Neuronal stem cell (in vitro differentiated cells): ENCODE results near the gene PAF1.

ENCODE experiments used
- DNase-seq: peaks from one replicate; pipeline ENCODE4 v3.0.0-alpha.2; 2013; ENCODE audit warnings: low spot score
- H2AFZ ChIP-seq: one replicate; pipeline ENCODE4 v1.6.1; 2013; ENCODE audit warnings: mild to moderate bottlenecking, low read length, inconsistent platforms
- H2AK5ac ChIP-seq: 2 replicates; pipeline ENCODE4 v1.6.1; 2013; ENCODE audit warnings: low read depth, mild to moderate bottlenecking, inconsistent platforms, low read length, moderate library complexity, mixed read lengths
- H2BK120ac ChIP-seq: 2 replicates; pipeline ENCODE4 v1.6.1; 2013; ENCODE audit warnings: low read depth, mild to moderate bottlenecking, inconsistent platforms, low read length, moderate library complexity, mixed read lengths
- H2BK12ac ChIP-seq: one replicate; pipeline ENCODE4 v1.6.1; 2013; ENCODE audit warnings: low read length, inconsistent platforms
- H2BK15ac ChIP-seq: 2 replicates; pipeline ENCODE4 v1.6.1; 2013; ENCODE audit warnings: mild to moderate bottlenecking, low read length, inconsistent platforms, mixed read lengths
- H2BK5ac ChIP-seq: one replicate; pipeline ENCODE4 v1.6.1; 2013; ENCODE audit warnings: inconsistent platforms, mild to moderate bottlenecking, low read length, moderate library complexity
- H3K14ac ChIP-seq: one replicate; pipeline ENCODE4 v1.6.1; 2013; ENCODE audit warnings: low read length, inconsistent platforms
- H3K18ac ChIP-seq: 2 replicates; pipeline ENCODE4 v1.6.1; 2013; ENCODE audit warnings: low read length, inconsistent platforms
- H3K23ac ChIP-seq: 2 replicates; pipeline ENCODE4 v1.6.1; 2013; ENCODE audit warnings: low read depth, mild to moderate bottlenecking, mixed read lengths, low read length, inconsistent platforms; ENCODE audit not compliant: poor library complexity
- H3K27ac ChIP-seq: replicated peaks from 3 replicates; pipeline ENCODE4 v1.5.1; 2013; ENCODE audit warnings: low read length, inconsistent platforms
- H3K27me3 ChIP-seq, 3 experiments: 2 replicates each; pipeline ENCODE4 v1.6.1; 2013; ENCODE audit warnings: low read length in 3 of 3, mild to moderate bottlenecking in 2 of 3, inconsistent platforms in 1 of 3, low read depth in 1 of 3, mixed read lengths in 1 of 3, moderate library complexity in 1 of 3; ENCODE audit not compliant: control insufficient read depth in 3 of 3, insufficient read depth in 3 of 3
- H3K36me3 ChIP-seq, 2 donors: replicated peaks in 1 of 2; 2 replicates each; pipeline ENCODE4 v1.6.1; 2013; ENCODE audit warnings: low read length in 2 of 2; ENCODE audit not compliant: control insufficient read depth in 2 of 2, insufficient read depth in 2 of 2
- H3K4ac ChIP-seq: 2 replicates; pipeline ENCODE4 v1.6.1; 2013; ENCODE audit warnings: inconsistent platforms, mild to moderate bottlenecking, low read length, moderate library complexity
- H3K4me1 ChIP-seq, 2 donors: 1 replicate in 1 of 2; 2 replicates in 1 of 2; pipeline ENCODE4 v1.6.1; 2013; ENCODE audit warnings: low read length in 2 of 2, low read depth in 1 of 2; ENCODE audit not compliant: control insufficient read depth in 2 of 2, insufficient read depth in 1 of 2
- H3K4me2 ChIP-seq: one replicate; pipeline ENCODE4 v1.6.1; 2013; ENCODE audit warnings: mild to moderate bottlenecking, low read length, inconsistent platforms; ENCODE audit not compliant: insufficient read depth, poor library complexity, severe bottlenecking
- H3K4me3 ChIP-seq, 2 donors: 2 replicates each; pipeline ENCODE4 v1.5.1; 2013; ENCODE audit warnings: low read length in 2 of 2, mild to moderate bottlenecking in 2 of 2, inconsistent platforms in 1 of 2, moderate library complexity in 1 of 2
- H3K79me1 ChIP-seq: one replicate; pipeline ENCODE4 v1.6.1; 2013; ENCODE audit warnings: low read depth, mild to moderate bottlenecking, inconsistent platforms, low read length, moderate library complexity
- H3K9ac ChIP-seq: one replicate; pipeline ENCODE4 v1.6.1; 2013; ENCODE audit warnings: mild to moderate bottlenecking, low read depth, low read length, inconsistent platforms; ENCODE audit not compliant: poor library complexity
- H3K9me3 ChIP-seq, 2 donors: replicated peaks in 1 of 2; 2 replicates each; pipeline versions ENCODE3 to v1.6.1; 2013; ENCODE audit warnings: low read length in 2 of 2, mild to moderate bottlenecking in 2 of 2, inconsistent platforms in 1 of 2, low read depth in 1 of 2, mixed read lengths in 1 of 2, moderate library complexity in 1 of 2; ENCODE audit not compliant: control insufficient read depth in 2 of 2, insufficient read depth in 1 of 2
- H4K8ac ChIP-seq: one replicate; pipeline ENCODE4 v1.6.1; 2013; ENCODE audit warnings: low read depth, mild to moderate bottlenecking, inconsistent platforms, low read length, moderate library complexity
- H4K91ac ChIP-seq: one replicate; pipeline ENCODE4 v1.6.1; 2013; ENCODE audit warnings: low read length, low read depth, mild to moderate bottlenecking, inconsistent platforms; ENCODE audit not compliant: poor library complexity
- WGBS, 2 donors: extraction: QIAGEN DNeasy Blood & Tissue Kit; methylation state at CpG; one replicate each; pipeline ENCODE4 v1.1.7; 2013; ENCODE audit warnings: missing lambda C conversion rate in 2 of 2, mixed read lengths in 1 of 2; ENCODE audit not compliant: insufficient read length in 2 of 2, insufficient replicate concordance in 1 of 2; ENCODE audit errors: extremely low coverage in 2 of 2; 5-methylcytosine and 5-hydroxymethylcytosine counted together

The PAF1 gene

DNA sequence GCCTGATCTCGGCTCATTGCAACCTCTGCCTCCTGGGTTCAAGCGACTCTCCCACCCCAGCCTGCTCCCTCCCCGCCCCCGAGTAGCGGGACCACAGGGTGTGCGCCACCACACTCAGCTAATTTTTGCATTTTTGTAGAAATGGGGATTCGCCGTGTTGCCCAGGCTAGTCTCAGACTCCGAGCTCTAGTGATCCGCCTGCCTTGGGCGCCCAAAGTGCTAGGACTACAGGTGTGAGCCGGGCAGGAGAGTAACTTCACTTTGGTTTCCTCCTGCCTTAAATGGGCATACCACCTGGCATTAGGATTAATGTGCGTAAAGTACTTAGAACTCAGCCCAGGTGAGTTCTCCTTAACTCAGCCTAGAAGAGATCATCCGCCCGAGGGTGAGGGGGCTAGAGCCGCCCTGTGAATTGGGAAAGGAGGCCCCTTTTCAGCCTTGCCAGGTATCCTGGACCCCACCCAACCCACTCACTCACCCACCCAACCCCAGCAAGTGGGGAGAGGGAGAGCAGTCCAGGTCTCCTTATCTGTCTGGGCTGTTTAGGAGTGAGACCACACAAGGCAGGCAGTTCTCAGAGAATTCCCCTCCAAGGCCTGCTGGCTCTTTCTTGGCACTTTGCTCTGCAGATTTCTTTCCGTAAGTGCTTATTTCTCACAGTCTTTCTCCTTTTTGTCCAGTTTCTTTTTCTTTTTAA lies 14.5 kb upstream of the PAF1 start:
- H3K9ac ChIP-seq: no peak overlapping the region
- H4K8ac ChIP-seq: no peak overlapping the region
- no peak overlapping the region for H2BK120ac ChIP-seq
- peak overlapping the region; percentile 76 for H2AK5ac ChIP-seq
- DNase-seq: no peak
- H4K91ac ChIP-seq: no peak overlapping the region
- H3K14ac ChIP-seq: no peak overlapping the region
- peak overlapping the region; percentile 75 for H2BK12ac ChIP-seq
- H3K36me3 ChIP-seq: peaks cover 0 to 6% of the 10 kb centered on the region in 2 donors
- no peaks in the 10 kb centered on the region for H3K9me3 ChIP-seq
- no CpG with 5 or more reads among the region's 17 CpGs for WGBS, 2 donors
- no peaks in the 10 kb centered on the region for H3K79me1 ChIP-seq
- H3K27me3 ChIP-seq: peaks cover 0 to 27% (median 0%) of the 10 kb centered on the region in 3 experiments
- H3K27ac ChIP-seq: no peak overlapping the region
- no peak overlapping the region for H3K4me3 ChIP-seq
- H2BK5ac ChIP-seq: no peak overlapping the region
- H3K4me2 ChIP-seq: no peak overlapping the region
- H3K18ac ChIP-seq: peak overlapping the region; percentile 7
- no peak overlapping the region for H3K4ac ChIP-seq
- H2AFZ ChIP-seq: no peak overlapping the region
- peak overlapping the region; percentile 63 for H2BK15ac ChIP-seq
- peaks cover 24 to 33% of the 10 kb centered on the region in 2 donors for H3K4me1 ChIP-seq
- no peak overlapping the region for H3K23ac ChIP-seq

DNA sequence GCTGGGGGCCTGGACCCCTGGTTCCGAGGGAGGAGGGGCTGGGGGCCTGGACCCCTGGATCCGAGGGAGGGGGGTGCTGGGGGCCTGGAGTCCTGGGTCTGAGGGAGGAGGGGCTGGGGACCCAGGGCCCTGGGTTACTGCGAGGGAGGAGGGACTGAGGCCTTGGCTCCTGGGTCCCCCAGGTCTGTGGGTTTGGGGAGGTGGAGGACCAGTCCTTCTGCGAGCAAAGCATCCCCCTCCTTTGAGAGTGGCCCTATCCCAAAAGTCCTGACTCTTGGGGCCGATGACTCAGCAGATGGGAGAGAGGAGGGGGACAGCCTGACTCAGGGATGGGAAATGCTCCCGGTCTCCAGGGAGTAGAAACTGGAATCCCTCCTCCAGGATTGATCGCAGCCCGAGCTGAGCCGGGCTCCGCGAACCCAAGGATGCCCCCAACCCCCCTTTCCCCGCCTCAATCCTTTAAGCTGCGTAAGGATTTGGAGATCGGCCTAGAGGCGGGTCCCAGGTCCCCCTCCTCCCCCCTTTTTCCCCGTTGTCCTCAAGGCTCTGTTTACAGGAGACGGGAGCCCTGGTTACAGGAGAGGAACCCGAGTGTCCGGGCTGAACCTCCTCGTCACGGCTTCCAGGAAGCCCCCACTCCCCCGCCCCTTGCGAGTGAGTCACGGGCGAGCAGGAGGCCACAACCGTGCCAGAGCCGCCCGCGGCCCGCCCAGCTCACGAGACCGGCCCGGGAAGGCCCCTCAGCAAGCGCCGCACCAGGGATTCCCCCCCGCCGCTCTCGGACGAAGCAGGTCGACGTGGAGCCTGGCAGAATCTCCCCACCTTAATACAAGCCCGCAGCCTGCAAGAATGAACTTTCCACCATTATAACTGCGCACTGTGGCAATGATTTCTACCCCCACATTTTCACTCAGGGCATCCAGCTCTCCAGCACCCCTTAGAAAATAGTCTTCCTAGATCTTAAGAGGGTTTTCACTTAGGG lies 12.7 kb upstream of the PAF1 start:
- H4K8ac ChIP-seq: peak overlapping the region; percentile 93
- H3K27me3 ChIP-seq: peaks cover 0 to 22% (median 0%) of the 10 kb centered on the region in 3 experiments
- H3K23ac ChIP-seq: peak overlapping the region; percentile 96
- peak overlapping the region; percentile 95 for H3K9ac ChIP-seq
- H4K91ac ChIP-seq: peak overlapping the region; percentile 30
- peak overlapping the region; percentile 83 for H2BK15ac ChIP-seq
- H2BK5ac ChIP-seq: peak overlapping the region; percentile 91
- peak overlapping the region; percentile 99 for H3K18ac ChIP-seq
- peak overlapping the region; percentile 49 to 80 for H3K4me3 ChIP-seq
- DNase-seq: peak; percentile 89
- H3K36me3 ChIP-seq: peaks cover 2 to 13% of the 10 kb centered on the region in 2 donors
- no CpG with 5 or more reads among the region's 43 CpGs for WGBS, 2 donors
- peak overlapping the region; percentile 94 for H3K14ac ChIP-seq
- peaks cover 0 to 1% of the 10 kb centered on the region in 2 donors for H3K9me3 ChIP-seq
- peak overlapping the region; percentile 88 for H2AFZ ChIP-seq
- H3K79me1 ChIP-seq: no peaks in the 10 kb centered on the region
- peak overlapping the region; percentile 58 for H2BK12ac ChIP-seq
- H3K4me1 ChIP-seq: peaks cover 20 to 27% of the 10 kb centered on the region in 2 donors
- peak overlapping the region; percentile 99 for H2AK5ac ChIP-seq
- peak overlapping the region; percentile 98 for H2BK120ac ChIP-seq
- H3K27ac ChIP-seq: peak overlapping the region; percentile 99
- H3K4me2 ChIP-seq: peak overlapping the region; percentile 80
- H3K4ac ChIP-seq: peak overlapping the region; percentile 66

DNA sequence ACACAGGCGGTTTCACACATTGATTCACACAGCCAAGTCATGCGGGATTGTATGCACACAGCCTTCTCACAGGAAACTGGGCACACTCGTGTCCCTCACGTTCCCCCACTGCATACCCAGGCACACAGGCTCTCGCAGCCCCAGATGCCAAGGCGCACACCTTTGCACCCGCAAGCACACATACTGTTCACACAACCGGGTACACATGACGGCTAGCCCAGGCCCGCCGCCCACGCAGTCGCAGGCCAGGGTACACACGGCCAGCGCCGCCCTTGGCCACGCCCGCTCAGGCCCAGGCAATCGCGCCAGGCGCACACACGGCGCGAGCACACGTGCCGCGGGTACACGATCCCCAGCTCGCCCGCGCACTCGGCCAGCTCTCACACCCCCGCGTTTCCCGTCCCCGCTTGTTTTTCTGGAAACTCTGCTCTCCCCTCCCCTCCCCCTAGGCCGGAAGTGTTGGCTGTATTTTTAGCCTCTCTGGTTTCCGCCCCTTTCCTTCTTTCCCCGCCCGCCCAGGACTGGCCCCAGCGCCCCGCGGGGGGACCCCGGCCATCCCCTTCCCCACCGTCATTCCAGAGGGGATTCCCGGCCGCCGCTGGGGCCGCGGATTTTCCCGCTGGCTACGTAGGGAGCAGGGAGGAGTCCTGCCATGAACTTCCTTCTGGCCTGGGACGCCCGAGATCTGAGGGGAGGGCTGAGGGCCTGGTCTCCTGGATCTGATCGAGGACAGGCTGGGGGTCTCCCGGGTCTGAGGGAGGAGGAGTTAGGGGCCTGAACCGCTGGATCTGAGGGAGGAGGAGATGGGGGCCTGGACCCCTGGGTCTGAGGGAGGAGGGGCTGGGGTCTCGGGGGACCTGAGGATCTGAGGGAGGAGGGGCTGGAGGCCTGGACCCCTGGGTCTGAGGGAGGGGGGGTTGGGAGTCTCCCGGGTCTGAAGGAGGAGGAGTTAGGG lies 11.7 kb upstream of the PAF1 start:
- Histone ChIP-seq H3K4me1 (peaks cover 20 to 24% of the 10 kb centered on the region in 2 donors), H3K18ac (peak overlapping the region; percentile 99), H2AFZ (peak overlapping the region; percentile 88), H3K27me3 (peaks cover 0 to 13% (median 0%) of the 10 kb centered on the region in 3 experiments), H2AK5ac (peak overlapping the region; percentile 99), H2BK15ac (peak overlapping the region; percentile 83), H3K23ac (peak overlapping the region; percentile 62), H2BK120ac (peak overlapping the region; percentile 98), H4K8ac (peak overlapping the region; percentile 78), H3K79me1 (no peaks in the 10 kb centered on the region), H3K9ac (peak overlapping the region; percentile 98), H2BK5ac (peak overlapping the region; percentile 91), H3K4me2 (peak overlapping the region; percentile 80), H3K27ac (peak overlapping the region; percentile 99), H3K4ac (peak overlapping the region; percentile 72), H3K36me3 (peaks cover 4 to 10% of the 10 kb centered on the region in 2 donors), H3K9me3 (peaks cover 0 to 2% of the 10 kb centered on the region in 2 donors), H3K4me3 (peak overlapping the region; percentile 49 to 80), H4K91ac (peak overlapping the region; percentile 6), H2BK12ac (peak overlapping the region; percentile 78), H3K14ac (peak overlapping the region; percentile 22)
- peak; percentile 83 for DNase-seq
- WGBS, 2 donors: no CpG with 5 or more reads among the region's 59 CpGs
